ENCODE results near the gene C16orf92. TPM values are rescaled to one million over a fixed set of nuclear protein-coding genes. Genes with fewer than 3 reads are reported as not detected.

C16orf92 gene
- total and polyA plus RNA-seq, 2 of the 13 experiments (the other 11 are each of a cell fraction or from before 2014, with no cell fraction given) = not detected

GRCh38 chr16:30065102-30065942 lies 42.3 kb downstream of the C16orf92 start, which contains the start of gene ALDOA (continued):
- TF ChIP-seq NFKB2 (CRISPR knock-in tag; IDR thresholded peaks at IDR 0.05; ENCODE audit: borderline replicate concordance) = peak; percentile 85; the same call in 1 of the 2 replicates
- peak; percentile 95 for TF ChIP-seq SRF (IDR thresholded peaks at IDR 0.05; ENCODE audit: low read depth, low read length)
- peak; percentile 74; the same call in 1 of the 2 replicates for TF ChIP-seq NCOR1 (IDR thresholded peaks at IDR 0.05; ENCODE audit: borderline replicate concordance, low read length)
- TF ChIP-seq, protein P1, sequence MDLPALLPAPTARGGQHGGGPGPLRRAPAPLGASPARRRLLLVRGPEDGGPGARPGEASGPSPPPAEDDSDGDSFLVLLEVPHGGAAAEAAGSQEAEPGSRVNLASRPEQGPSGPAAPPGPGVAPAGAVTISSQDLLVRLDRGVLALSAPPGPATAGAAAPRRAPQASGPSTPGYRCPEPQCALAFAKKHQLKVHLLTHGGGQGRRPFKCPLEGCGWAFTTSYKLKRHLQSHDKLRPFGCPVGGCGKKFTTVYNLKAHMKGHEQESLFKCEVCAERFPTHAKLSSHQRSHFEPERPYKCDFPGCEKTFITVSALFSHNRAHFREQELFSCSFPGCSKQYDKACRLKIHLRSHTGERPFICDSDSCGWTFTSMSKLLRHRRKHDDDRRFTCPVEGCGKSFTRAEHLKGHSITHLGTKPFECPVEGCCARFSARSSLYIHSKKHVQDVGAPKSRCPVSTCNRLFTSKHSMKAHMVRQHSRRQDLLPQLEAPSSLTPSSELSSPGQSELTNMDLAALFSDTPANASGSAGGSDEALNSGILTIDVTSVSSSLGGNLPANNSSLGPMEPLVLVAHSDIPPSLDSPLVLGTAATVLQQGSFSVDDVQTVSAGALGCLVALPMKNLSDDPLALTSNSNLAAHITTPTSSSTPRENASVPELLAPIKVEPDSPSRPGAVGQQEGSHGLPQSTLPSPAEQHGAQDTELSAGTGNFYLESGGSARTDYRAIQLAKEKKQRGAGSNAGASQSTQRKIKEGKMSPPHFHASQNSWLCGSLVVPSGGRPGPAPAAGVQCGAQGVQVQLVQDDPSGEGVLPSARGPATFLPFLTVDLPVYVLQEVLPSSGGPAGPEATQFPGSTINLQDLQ (CRISPR knock-in tag; IDR thresholded peaks at IDR 0.05) = peak; percentile 93
- no peak for TF ChIP-seq ZNF549 (CRISPR knock-in tag; IDR thresholded peaks at IDR 0.05)
- TF ChIP-seq ZNF484 (CRISPR knock-in tag; IDR thresholded peaks at IDR 0.05; ENCODE audit: borderline replicate concordance, low read depth) = peak; percentile 91; the same call in 1 of the 2 replicates
- TF ChIP-seq, protein P2, sequence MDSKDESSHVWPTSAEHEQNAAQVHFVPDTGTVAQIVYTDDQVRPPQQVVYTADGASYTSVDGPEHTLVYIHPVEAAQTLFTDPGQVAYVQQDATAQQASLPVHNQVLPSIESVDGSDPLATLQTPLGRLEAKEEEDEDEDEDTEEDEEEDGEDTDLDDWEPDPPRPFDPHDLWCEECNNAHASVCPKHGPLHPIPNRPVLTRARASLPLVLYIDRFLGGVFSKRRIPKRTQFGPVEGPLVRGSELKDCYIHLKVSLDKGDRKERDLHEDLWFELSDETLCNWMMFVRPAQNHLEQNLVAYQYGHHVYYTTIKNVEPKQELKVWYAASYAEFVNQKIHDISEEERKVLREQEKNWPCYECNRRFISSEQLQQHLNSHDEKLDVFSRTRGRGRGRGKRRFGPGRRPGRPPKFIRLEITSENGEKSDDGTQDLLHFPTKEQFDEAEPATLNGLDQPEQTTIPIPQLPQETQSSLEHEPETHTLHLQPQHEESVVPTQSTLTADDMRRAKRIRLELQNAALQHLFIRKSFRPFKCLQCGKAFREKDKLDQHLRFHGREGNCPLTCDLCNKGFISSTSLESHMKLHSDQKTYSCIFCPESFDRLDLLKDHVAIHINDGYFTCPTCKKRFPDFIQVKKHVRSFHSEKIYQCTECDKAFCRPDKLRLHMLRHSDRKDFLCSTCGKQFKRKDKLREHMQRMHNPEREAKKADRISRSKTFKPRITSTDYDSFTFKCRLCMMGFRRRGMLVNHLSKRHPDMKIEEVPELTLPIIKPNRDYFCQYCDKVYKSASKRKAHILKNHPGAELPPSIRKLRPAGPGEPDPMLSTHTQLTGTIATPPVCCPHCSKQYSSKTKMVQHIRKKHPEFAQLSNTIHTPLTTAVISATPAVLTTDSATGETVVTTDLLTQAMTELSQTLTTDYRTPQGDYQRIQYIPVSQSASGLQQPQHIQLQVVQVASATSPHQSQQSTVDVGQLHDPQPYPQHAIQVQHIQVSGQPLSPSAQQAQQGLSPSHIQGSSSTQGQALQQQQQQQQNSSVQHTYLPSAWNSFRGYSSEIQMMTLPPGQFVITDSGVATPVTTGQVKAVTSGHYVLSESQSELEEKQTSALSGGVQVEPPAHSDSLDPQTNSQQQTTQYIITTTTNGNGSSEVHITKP (CRISPR knock-in tag; IDR thresholded peaks at IDR 0.05; ENCODE audit: low read depth) = peak; percentile 93
- no peak for TF ChIP-seq FOSL1 (CRISPR knock-in tag; IDR thresholded peaks at IDR 0.05; ENCODE audit: borderline replicate concordance)
- TF ChIP-seq KAT8 (CRISPR knock-in tag; IDR thresholded peaks at IDR 0.05) = peak; percentile 92
- 0 out of 2 replicates have a peak, but pooled peaks have one; percentile 3 for TF ChIP-seq ZNF672 (CRISPR knock-in tag; IDR thresholded peaks at IDR 0.05)
- peak; percentile 75 for TF ChIP-seq GATAD2A (CRISPR knock-in tag; IDR thresholded peaks at IDR 0.05)
- TF ChIP-seq KLF13 (CRISPR knock-in tag; IDR thresholded peaks at IDR 0.05) = peak; percentile 95
- peak; percentile 44; the same call in 1 of the 2 replicates for TF ChIP-seq DPF2 (CRISPR knock-in tag; IDR thresholded peaks at IDR 0.05; ENCODE audit: borderline replicate concordance, low read depth)
- TF ChIP-seq ARID2 (CRISPR knock-in tag; IDR thresholded peaks at IDR 0.05; ENCODE audit: borderline replicate concordance) = peak; percentile 14; the same call in 1 of the 2 replicates
- peak; percentile 91 for TF ChIP-seq ELF4 (CRISPR knock-in tag; IDR thresholded peaks at IDR 0.05; ENCODE audit: borderline replicate concordance)
- TF ChIP-seq, protein P3, sequence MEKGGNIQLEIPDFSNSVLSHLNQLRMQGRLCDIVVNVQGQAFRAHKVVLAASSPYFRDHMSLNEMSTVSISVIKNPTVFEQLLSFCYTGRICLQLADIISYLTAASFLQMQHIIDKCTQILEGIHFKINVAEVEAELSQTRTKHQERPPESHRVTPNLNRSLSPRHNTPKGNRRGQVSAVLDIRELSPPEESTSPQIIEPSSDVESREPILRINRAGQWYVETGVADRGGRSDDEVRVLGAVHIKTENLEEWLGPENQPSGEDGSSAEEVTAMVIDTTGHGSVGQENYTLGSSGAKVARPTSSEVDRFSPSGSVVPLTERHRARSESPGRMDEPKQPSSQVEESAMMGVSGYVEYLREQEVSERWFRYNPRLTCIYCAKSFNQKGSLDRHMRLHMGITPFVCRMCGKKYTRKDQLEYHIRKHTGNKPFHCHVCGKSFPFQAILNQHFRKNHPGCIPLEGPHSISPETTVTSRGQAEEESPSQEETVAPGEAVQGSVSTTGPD (CRISPR knock-in tag; IDR thresholded peaks at IDR 0.05) = peak; percentile 70; the same call in 1 of the 2 replicates
- TF ChIP-seq SP2 (CRISPR knock-in tag; IDR thresholded peaks at IDR 0.05) = peak; percentile 81
- peak; percentile 89 for TF ChIP-seq KLF15 (CRISPR knock-in tag; IDR thresholded peaks at IDR 0.05; ENCODE audit: borderline replicate concordance)
- peak; percentile 94 for TF ChIP-seq JUND (CRISPR knock-in tag; IDR thresholded peaks at IDR 0.05)
- TF ChIP-seq ZSCAN30 (CRISPR knock-in tag; IDR thresholded peaks at IDR 0.05) = peak; percentile 89
- peak; percentile 90; the same call in 1 of the 2 replicates for TF ChIP-seq RELA (CRISPR knock-in tag; IDR thresholded peaks at IDR 0.05)
